WTC11 (cell line): ENCODE measurements around the gene LHFPL2.

Experiments
- AFF4 ChIP-seq: sonication (generic); formaldehyde crosslinking; IDR thresholded peaks from 2 replicates; pipeline ENCODE4 v1.8.1; 2023; ENCODE audit warnings: mild to moderate bottlenecking, missing genetic modification reagents, borderline replicate concordance
- CDX4 ChIP-seq: fragments of 250-450 bp; sonication (Bioruptor Pico); IDR thresholded peaks from 2 replicates; pipeline ENCODE4 v1.9.0; 2021; ENCODE audit warnings: moderate library complexity, mild to moderate bottlenecking, inconsistent platforms, borderline replicate concordance
- CTCF ChIP-seq: fragments of 200-600 bp; IDR thresholded peaks from 2 replicates; pipeline ENCODE4 v1.8.0; 2022; ENCODE audit warnings: antibody characterized with exemption
- ETV6 ChIP-seq: sonication (generic); formaldehyde crosslinking; IDR thresholded peaks from 2 replicates; pipeline ENCODE4 v1.8.1; 2022; ENCODE audit warnings: mild to moderate bottlenecking, missing genetic modification reagents
- HMGXB4 ChIP-seq: sonication (generic); formaldehyde crosslinking; IDR thresholded peaks from 2 replicates; pipeline ENCODE4 v1.8.1; 2023; ENCODE audit warnings: mild to moderate bottlenecking, moderate library complexity, missing genetic modification reagents
- MAX ChIP-seq: sonication (generic); formaldehyde crosslinking; IDR thresholded peaks from 2 replicates; pipeline ENCODE4 v1.8.0; 2022; ENCODE audit warnings: mild to moderate bottlenecking, missing genetic modification reagents
- MXD4 ChIP-seq: fragments of 250-450 bp; sonication (Bioruptor Pico); IDR thresholded peaks from 2 replicates; pipeline ENCODE4 v1.8.0; 2021; ENCODE audit warnings: mild to moderate bottlenecking, moderate library complexity, borderline replicate concordance
- NFYB ChIP-seq: sonication (generic); formaldehyde crosslinking; conservative IDR thresholded peaks from 2 replicates; pipeline ENCODE4 v1.8.0; 2022; ENCODE audit warnings: low read depth, missing genetic modification reagents
- TCF7 ChIP-seq: sonication (generic); formaldehyde crosslinking; IDR thresholded peaks from 2 replicates; pipeline ENCODE4 v1.8.0; 2022; ENCODE audit warnings: mild to moderate bottlenecking, low read depth, missing genetic modification reagents, moderate library complexity
- TEAD4 ChIP-seq: sonication (generic); formaldehyde crosslinking; IDR thresholded peaks from 2 replicates; pipeline ENCODE4 v1.8.0; 2022; ENCODE audit warnings: mild to moderate bottlenecking, missing genetic modification reagents
- ZNF317 ChIP-seq: sonication (generic); formaldehyde crosslinking; IDR thresholded peaks from 2 replicates; pipeline ENCODE4 v1.8.1; 2023; ENCODE audit warnings: low read depth, mild to moderate bottlenecking, moderate library complexity, missing genetic modification reagents, borderline replicate concordance

- TF ChIP-seq TEAD4 (CRISPR knock-in tag) (no peak), MAX (CRISPR knock-in tag) (no peak), HMGXB4 (no peak), CTCF (no peak), ETV6 (CRISPR knock-in tag) (no peak), ZNF317 (CRISPR knock-in tag) (no peak), TCF7 (CRISPR knock-in tag) (no peak), CDX4 (CRISPR knock-in tag) (no peak), AFF4 (no peak), NFYB (CRISPR knock-in tag) (no peak), MXD4 (no peak)
These were observed 129.2 kb downstream of the LHFPL2 start for GRCh38 chr5:78519198-78519941.
